Measurements from ENCODE around the gene GRM2.

GRM2 gene

GRCh38 chr3:51706021-51706485, 815 bp upstream of the GRM2 start:
- no peak for DNase-seq

- DNase-seq = no peak
Measured at GRCh38 chr3:51708216-51708845, 1.5 kb downstream of the GRM2 start.

- no peak for DNase-seq
Measured at GRCh38 chr3:51709004-51709420, 2.1 kb downstream of the GRM2 start.

- no peak for DNase-seq
Measured at GRCh38 chr3:51709675-51710074, 2.8 kb downstream of the GRM2 start.

- DNase-seq = no peak
Measured at GRCh38 chr3:51710631-51711351, 3.9 kb downstream of the GRM2 start.

- DNase-seq = no peak
Measured at GRCh38 chr3:51711352-51712037, 4.6 kb downstream of the GRM2 start.

- no peak for DNase-seq
Measured at GRCh38 chr3:51712038-51712420, 5.2 kb downstream of the GRM2 start.

GRCh38 chr3:51712511-51712931, 5.7 kb downstream of the GRM2 start:
- DNase-seq = no peak

GRCh38 chr3:51712963-51713362, 6.1 kb downstream of the GRM2 start:
- no peak for DNase-seq

- DNase-seq = no peak
Measured at GRCh38 chr3:51715231-51715976, 8.5 kb downstream of the GRM2 start.

- no peak for DNase-seq
Measured at GRCh38 chr3:51715977-51716294, 9.1 kb downstream of the GRM2 start.

- no peak for DNase-seq
Measured at GRCh38 chr3:51716805-51717204, 9.9 kb downstream of the GRM2 start.

GRCh38 chr3:51717446-51717845, 10.6 kb downstream of the GRM2 start:
- DNase-seq = no peak

GRCh38 chr3:51717947-51718346, 11.1 kb downstream of the GRM2 start:
- DNase-seq = no peak

GRCh38 chr3:51718547-51719409, 11.9 kb downstream of the GRM2 start:
- DNase-seq = no peak

GRCh38 chr3:51719410-51720025, 12.7 kb downstream of the GRM2 start:
- DNase-seq = no peak

- DNase-seq = no peak
Measured at GRCh38 chr3:51720292-51721061, 13.6 kb downstream of the GRM2 start.

GRCh38 chr3:51721062-51721745, 14.3 kb downstream of the GRM2 start:
- no peak for DNase-seq

GRCh38 chr3:51722362-51722761, 15.5 kb downstream of the GRM2 start:
- no peak for DNase-seq

GRCh38 chr3:51727500-51727899, 20.6 kb downstream of the GRM2 start:
- no peak for DNase-seq

All from cortex of kidney (tissue), 1 donor.